ENCODE measurements around the gene ARHGAP5.

ARHGAP5 gene, protein sequence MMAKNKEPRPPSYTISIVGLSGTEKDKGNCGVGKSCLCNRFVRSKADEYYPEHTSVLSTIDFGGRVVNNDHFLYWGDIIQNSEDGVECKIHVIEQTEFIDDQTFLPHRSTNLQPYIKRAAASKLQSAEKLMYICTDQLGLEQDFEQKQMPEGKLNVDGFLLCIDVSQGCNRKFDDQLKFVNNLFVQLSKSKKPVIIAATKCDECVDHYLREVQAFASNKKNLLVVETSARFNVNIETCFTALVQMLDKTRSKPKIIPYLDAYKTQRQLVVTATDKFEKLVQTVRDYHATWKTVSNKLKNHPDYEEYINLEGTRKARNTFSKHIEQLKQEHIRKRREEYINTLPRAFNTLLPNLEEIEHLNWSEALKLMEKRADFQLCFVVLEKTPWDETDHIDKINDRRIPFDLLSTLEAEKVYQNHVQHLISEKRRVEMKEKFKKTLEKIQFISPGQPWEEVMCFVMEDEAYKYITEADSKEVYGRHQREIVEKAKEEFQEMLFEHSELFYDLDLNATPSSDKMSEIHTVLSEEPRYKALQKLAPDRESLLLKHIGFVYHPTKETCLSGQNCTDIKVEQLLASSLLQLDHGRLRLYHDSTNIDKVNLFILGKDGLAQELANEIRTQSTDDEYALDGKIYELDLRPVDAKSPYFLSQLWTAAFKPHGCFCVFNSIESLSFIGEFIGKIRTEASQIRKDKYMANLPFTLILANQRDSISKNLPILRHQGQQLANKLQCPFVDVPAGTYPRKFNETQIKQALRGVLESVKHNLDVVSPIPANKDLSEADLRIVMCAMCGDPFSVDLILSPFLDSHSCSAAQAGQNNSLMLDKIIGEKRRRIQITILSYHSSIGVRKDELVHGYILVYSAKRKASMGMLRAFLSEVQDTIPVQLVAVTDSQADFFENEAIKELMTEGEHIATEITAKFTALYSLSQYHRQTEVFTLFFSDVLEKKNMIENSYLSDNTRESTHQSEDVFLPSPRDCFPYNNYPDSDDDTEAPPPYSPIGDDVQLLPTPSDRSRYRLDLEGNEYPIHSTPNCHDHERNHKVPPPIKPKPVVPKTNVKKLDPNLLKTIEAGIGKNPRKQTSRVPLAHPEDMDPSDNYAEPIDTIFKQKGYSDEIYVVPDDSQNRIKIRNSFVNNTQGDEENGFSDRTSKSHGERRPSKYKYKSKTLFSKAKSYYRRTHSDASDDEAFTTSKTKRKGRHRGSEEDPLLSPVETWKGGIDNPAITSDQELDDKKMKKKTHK (N-terminal part only)

GRCh38 chr14:32077081-32078022 lies at the start of gene ARHGAP5:
Gene ARHGAP5 (plus strand): TSS chr14:32077304. CDS start chr14:32090670, 13,366 bp downstream.
- DNase-seq (ENCODE audit: low spot score) = peak; percentile 70

DNA sequence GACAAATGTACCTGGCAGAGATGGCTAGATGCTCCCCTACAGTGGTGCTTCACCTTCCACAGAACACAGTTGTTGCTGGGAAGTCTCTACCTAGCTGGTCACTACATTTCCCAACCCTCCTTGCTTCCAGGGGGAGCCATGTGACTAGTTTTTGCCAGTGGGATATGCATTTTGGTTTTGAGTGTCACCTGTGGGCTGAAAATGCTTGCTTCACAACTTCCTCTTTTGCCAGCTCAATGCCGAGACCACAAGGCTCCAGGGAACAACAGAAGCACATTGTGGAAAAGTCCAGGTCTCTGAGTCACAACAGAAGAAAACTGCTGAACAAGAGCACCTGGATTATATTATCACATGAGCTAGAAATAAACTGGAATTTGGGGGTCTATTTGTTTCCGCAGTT lies 48.5 kb upstream of the ARHGAP5 start:
- DNase-seq (ENCODE audit: low spot score) = no peak

GRCh38 chr14:32033543-32033942 lies 43.6 kb upstream of the ARHGAP5 start:
- DNase-seq (ENCODE audit: low spot score) = no peak

DNA sequence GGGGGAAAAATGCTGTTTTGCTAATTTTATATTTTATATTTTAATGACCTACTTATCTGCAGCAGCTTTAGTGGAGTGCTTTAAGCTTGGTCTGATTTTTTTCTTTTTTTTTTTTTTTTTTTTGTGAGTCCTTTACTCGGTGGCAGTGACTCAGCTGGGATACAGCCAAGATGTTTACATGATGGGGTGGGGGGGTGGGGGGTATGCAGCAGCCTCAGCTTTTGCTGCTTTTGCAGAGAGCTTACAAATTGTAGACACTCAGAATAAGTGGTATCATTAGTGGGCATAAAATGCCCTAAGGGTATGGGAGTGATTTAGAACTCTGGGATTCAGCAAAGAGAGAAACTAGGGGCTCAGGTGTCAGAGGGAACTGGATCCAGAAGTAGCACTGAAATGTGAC lies 38.2 kb upstream of the ARHGAP5 start:
- no peak for DNase-seq (ENCODE audit: low spot score)

DNA sequence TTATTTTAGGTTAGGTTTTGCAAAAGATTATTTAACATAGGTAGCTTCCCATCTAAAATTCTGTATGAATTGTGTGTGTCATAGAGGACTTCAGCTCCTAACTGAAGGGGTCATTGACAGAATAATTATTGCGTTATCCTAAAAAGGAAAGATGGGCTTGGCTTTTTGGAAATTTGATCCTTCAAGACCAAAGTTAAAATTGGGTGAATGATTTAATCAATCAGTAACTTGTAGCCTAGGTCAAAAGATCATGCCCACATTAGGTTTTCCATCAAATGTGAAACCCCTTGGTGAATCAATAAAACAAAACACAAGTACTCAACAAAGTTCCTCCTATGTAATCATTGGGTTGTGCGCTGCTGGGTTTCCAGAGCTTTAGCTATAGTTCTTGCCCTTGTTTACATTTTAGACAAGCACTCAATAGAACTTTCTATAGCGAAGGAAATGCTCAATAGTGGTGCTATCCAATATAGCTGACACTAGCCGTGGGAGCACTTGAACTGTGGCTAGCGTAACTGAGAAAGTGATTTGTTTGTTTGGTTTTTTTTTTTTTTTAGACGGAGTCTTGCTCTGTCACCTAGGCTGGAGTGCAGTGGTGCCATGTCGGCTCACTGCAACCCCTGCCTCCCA lies 37.6 kb upstream of the ARHGAP5 start:
- DNase-seq (ENCODE audit: low spot score) = no peak

DNA sequence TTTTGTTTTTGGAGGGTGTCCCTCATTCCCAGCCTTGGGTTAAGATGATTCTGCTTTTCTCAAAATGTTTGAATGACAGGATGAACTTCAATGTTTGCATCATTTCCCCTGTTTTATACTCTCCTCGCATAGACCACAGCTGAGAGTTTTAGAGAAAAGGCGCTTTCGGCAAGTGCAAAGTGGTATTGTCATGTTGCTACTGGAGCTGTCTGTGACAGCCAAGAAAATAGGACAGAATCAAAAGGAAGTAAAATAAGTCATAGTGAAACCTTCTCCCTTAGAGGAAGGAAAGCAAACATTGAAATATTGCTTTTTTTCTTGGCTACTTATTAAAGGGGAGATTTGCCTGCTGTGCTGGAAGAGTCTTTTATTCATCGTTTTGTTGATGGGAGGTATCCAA lies 33.5 kb upstream of the ARHGAP5 start:
- DNase-seq (ENCODE audit: low spot score) = no peak

- no peak for DNase-seq (ENCODE audit: low spot score)
These were observed 32.6 kb upstream of the ARHGAP5 start for GRCh38 chr14:32044454-32044853.

- DNase-seq (ENCODE audit: low spot score) = no peak
These were observed 29.3 kb upstream of the ARHGAP5 start for GRCh38 chr14:32047791-32048190.

DNA sequence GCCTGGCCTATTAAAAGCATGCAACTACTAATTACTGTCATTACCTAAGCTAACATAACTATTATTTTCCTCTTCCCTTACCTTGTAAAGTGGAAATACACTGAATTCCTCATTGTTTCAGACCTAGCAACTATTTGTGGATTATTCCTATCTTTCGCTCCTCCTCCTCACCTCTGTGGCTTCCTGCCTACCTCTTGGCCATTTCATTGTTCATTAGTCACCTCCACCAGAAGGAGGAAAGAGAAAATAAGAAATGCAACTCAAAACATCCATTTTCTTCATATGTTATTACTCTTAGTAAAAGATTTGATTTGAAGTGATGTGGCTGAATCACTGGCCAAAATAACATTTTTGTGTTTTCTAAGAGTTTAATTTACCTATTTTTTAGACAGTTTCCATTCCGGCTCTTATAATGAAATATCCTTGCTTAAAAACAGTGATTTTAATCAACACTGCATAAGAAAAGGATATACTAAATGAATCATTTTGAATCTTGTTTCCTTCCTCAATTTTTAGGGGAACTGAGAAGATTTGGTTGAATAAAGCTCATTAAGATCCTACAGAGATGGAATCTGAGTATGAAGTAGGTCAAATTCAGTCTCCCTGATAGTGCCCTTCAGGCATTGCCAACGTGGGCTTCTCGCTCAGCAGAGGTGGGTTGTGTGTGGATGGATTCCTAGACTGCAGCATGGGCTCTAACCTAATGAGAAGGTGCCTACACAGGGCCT lies 27.6 kb upstream of the ARHGAP5 start:
- DNase-seq (ENCODE audit: low spot score) = no peak

DNA sequence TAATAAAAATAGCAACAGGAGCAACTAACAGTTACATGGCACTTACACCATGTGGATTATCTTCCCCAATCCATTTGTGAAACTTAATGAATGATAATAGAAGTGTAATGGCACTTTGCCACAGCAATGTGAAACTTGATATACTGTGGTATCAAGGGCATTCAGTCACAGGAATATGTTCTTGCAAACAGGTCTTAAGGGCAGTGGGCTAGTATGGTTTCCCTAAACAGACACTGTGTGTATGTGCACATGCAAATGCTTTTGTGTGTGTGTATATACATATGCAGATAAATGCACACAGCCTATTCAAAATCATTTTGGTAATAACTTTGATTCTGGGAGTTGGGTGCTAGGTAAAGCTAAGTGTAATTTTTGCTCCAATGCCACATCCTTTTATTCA lies 26.2 kb upstream of the ARHGAP5 start:
- no peak for DNase-seq (ENCODE audit: low spot score)

DNA sequence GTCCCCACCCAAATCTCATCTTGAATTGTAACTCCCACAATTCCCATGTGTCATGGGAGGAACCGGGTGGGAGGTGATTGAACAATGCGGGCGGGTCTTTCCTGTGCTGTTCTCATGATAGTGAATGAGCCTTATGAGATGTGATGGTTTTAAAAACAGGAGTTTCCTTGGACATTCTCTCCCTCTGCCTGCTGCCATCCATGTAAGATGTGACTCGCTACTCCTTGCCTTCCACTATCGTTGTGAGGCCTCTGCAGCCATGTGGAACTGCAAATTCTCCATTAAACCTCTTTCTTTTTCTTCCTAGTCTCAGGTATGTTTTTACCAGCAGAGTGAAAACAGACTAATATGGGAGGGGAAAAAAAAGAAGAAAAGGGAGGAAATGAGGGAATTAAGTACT lies 22.6 kb upstream of the ARHGAP5 start:
- DNase-seq (ENCODE audit: low spot score) = no peak

GRCh38 chr14:32055175-32055574 lies 21.9 kb upstream of the ARHGAP5 start:
- DNase-seq (ENCODE audit: low spot score) = no peak

GRCh38 chr14:32059702-32060101 lies 17.4 kb upstream of the ARHGAP5 start:
- no peak for DNase-seq (ENCODE audit: low spot score)

- no peak for DNase-seq (ENCODE audit: low spot score)
These were observed 12.2 kb upstream of the ARHGAP5 start for GRCh38 chr14:32064931-32065330.

GRCh38 chr14:32068708-32069107 lies 8.4 kb upstream of the ARHGAP5 start:
- no peak for DNase-seq (ENCODE audit: low spot score)

- DNase-seq (ENCODE audit: low spot score) = no peak
These were observed 6.8 kb upstream of the ARHGAP5 start for GRCh38 chr14:32070282-32070681.

DNA sequence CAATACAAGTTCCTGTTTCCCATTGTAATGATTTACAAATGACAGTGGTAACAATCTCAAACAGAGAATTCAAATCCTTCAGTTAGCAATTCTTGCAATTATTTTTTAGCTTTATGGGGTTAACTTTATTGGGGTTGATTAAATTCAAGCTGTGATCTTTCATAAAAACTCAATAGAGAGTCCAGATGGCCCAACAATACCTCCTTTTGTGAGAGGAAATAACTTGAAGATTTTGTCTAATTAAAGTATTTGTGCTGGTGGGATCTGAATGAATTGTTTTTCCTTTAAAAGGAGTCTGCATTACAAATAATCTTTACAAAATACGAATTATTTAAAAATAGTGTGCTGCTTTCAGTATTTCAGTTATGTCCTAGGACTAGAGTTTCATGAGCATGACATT lies 4.4 kb upstream of the ARHGAP5 start:
- no peak for DNase-seq (ENCODE audit: low spot score)

- DNase-seq (ENCODE audit: low spot score) = peak; percentile 79
These were observed 3.4 kb upstream of the ARHGAP5 start for GRCh38 chr14:32073537-32074189.

DNA sequence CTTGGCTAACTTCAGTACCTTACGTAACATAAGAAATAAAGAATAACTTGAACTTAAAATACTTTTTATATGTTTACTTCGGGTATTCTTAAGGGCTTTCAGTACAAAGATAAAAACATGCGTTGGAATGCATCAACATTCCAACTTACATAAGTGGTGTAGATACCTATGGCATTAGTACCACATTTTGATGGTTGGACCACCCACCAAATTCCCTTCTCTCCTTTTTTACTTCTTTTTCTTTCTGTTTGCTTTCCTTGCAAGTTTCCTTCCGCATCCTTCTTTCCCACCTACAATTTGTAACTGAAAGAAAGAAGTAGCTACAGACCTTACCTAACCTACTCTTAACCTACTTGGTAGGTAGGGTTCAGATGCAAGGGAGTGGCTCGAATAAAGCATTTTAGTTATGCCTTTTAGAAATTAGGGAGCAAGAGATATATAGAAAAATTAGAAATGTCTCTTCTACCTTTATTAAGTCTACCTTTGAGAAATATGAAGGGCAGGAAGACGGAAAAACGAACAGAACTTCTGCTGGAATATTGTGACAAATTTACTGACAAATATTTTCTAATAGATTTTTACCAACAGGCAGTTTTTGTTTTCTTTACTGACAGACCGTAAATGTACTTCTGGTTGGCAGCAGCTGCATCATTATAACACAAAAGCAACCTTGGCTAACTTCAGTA lies 2.1 kb upstream of the ARHGAP5 start:
- no peak for DNase-seq (ENCODE audit: low spot score)
